ENCODE data around the gene EHMT2.
"Not testable (repeated sequence)": the region's sequence is repeated elsewhere in the genome, so short reads cannot be mapped to it uniquely, and the experiment has no call there.

EHMT2 gene

GRCh38 chr6:31909298-31909697 lies 11.8 kb upstream of the EHMT2 start:
- H3K27ac ChIP-seq (ENCODE audit: low read length) = not testable (repeated sequence)

GRCh38 chr6:31908791-31909190 lies 11.3 kb upstream of the EHMT2 start:
- H3K9ac ChIP-seq (ENCODE audit: low read length) = no peak overlapping the region
- H3K9me3 ChIP-seq (ENCODE audit: control insufficient read depth, low read depth, low read length) = no peaks in the 10 kb centered on the region
- H3K36me3 ChIP-seq (ENCODE audit: control insufficient read depth, low read depth, low read length) = no peaks in the 10 kb centered on the region
- H3K4me1 ChIP-seq (ENCODE audit: control insufficient read depth, low read depth, low read length) = peaks cover 3% of the 10 kb centered on the region
- no peak overlapping the region for H3K27ac ChIP-seq (ENCODE audit: low read length)
- no peaks in the 10 kb centered on the region for H3K27me3 ChIP-seq (ENCODE audit: control insufficient read depth, insufficient read depth, low read length)
- no peak overlapping the region for H3K4me3 ChIP-seq (ENCODE audit: low read length)

More at GRCh38 chr6:31909298-31909697, 11.8 kb upstream of the EHMT2 start:
- H3K27me3 ChIP-seq (ENCODE audit: control insufficient read depth, insufficient read depth, low read length); H3K4me1 ChIP-seq (ENCODE audit: control insufficient read depth, low read depth, low read length); H3K36me3 ChIP-seq (ENCODE audit: control insufficient read depth, low read depth, low read length); H3K9me3 ChIP-seq (ENCODE audit: control insufficient read depth, low read depth, low read length); H3K4me3 ChIP-seq (ENCODE audit: low read length); H3K9ac ChIP-seq (ENCODE audit: low read length): not testable (repeated sequence)

GRCh38 chr6:31908255-31908654 lies 10.8 kb upstream of the EHMT2 start:
- H3K36me3 ChIP-seq (ENCODE audit: control insufficient read depth, low read depth, low read length); H3K4me1 ChIP-seq (ENCODE audit: control insufficient read depth, low read depth, low read length); H3K27me3 ChIP-seq (ENCODE audit: control insufficient read depth, insufficient read depth, low read length); H3K9me3 ChIP-seq (ENCODE audit: control insufficient read depth, low read depth, low read length); H3K4me3 ChIP-seq (ENCODE audit: low read length); H3K27ac ChIP-seq (ENCODE audit: low read length); H3K9ac ChIP-seq (ENCODE audit: low read length): not testable (repeated sequence)

DNA sequence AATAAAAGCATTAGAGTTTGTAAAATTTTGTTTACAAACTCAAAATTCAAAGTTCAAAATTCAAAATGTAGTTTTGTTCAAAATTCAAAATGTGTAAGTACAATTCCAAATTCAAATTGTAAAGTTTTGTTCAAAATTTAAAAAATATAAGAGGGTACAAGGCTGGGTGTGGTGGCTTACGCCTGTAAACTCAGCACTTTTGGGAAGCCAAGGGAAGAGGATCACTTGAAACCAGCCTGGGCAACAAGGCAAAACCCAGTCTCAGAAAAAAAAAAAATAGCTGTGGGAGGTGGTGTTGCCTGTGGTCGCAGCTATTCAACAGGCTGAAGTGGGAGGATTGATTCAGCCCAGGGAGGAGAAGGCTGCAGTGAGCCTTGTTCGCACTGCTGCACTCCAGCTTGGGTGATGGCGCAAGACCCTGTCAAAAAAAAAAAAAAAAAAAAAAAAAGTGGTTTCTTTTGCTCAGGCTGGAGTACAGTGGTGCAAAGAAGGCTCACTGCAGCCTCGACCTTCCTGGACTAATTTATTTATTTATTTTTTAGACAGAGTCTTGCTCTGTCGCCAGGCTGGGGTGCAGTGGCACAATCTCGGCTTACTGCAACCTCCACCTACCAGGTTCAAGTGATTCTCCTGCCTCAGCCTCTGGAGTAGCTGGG lies 9.8 kb upstream of the EHMT2 start:
- H3K9me3 ChIP-seq (ENCODE audit: control insufficient read depth, low read depth, low read length) = no peaks in the 10 kb centered on the region
- H3K36me3 ChIP-seq (ENCODE audit: control insufficient read depth, low read depth, low read length) = no peaks in the 10 kb centered on the region
- H3K4me1 ChIP-seq (ENCODE audit: control insufficient read depth, low read depth, low read length) = peaks cover 3% of the 10 kb centered on the region
- H3K27ac ChIP-seq (ENCODE audit: low read length) = no peak overlapping the region
- no peaks in the 10 kb centered on the region for H3K27me3 ChIP-seq (ENCODE audit: control insufficient read depth, insufficient read depth, low read length)
- no peak overlapping the region for H3K4me3 ChIP-seq (ENCODE audit: low read length)
- no peak overlapping the region for H3K9ac ChIP-seq (ENCODE audit: low read length)

GRCh38 chr6:31906727-31907126 lies 9.2 kb upstream of the EHMT2 start:
- H3K4me3 ChIP-seq (ENCODE audit: low read length); H3K27ac ChIP-seq (ENCODE audit: low read length); H3K9me3 ChIP-seq (ENCODE audit: control insufficient read depth, low read depth, low read length); H3K27me3 ChIP-seq (ENCODE audit: control insufficient read depth, insufficient read depth, low read length); H3K36me3 ChIP-seq (ENCODE audit: control insufficient read depth, low read depth, low read length); H3K4me1 ChIP-seq (ENCODE audit: control insufficient read depth, low read depth, low read length); H3K9ac ChIP-seq (ENCODE audit: low read length): not testable (repeated sequence)

DNA sequence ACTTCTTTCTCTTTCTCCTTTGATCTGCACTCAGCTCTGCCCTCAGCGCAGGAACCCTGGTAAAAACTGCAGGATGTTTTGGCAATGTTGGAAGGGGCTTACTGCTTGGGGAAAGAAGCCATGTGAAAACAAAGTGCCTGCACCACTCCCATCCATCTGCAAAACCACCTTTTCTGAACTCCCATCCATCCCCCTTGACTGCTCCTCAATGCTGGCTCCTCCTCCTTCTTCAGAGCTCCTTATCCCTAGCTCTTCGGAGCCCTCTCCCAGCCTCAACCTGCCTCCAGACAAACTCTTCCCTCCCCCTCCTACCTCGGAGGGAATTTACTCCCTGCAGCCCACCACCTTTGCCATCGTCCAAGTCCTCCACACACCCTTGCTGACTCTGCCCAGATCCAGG lies 8.6 kb upstream of the EHMT2 start:
- Histone ChIP-seq H3K27me3 (ENCODE audit: control insufficient read depth, insufficient read depth, low read length) (no peaks in the 10 kb centered on the region), H3K9me3 (ENCODE audit: control insufficient read depth, low read depth, low read length) (no peaks in the 10 kb centered on the region), H3K9ac (ENCODE audit: low read length) (no peak overlapping the region), H3K4me1 (ENCODE audit: control insufficient read depth, low read depth, low read length) (peaks cover 3% of the 10 kb centered on the region), H3K4me3 (ENCODE audit: low read length) (no peak overlapping the region), H3K36me3 (ENCODE audit: control insufficient read depth, low read depth, low read length) (no peaks in the 10 kb centered on the region), H3K27ac (ENCODE audit: low read length) (no peak overlapping the region)

- H3K4me3 ChIP-seq (ENCODE audit: low read length) = no peak overlapping the region
- no peaks in the 10 kb centered on the region for H3K36me3 ChIP-seq (ENCODE audit: control insufficient read depth, low read depth, low read length)
- H3K9ac ChIP-seq (ENCODE audit: low read length) = no peak overlapping the region
- peaks cover 3% of the 10 kb centered on the region for H3K4me1 ChIP-seq (ENCODE audit: control insufficient read depth, low read depth, low read length)
- no peaks in the 10 kb centered on the region for H3K9me3 ChIP-seq (ENCODE audit: control insufficient read depth, low read depth, low read length)
- H3K27me3 ChIP-seq (ENCODE audit: control insufficient read depth, insufficient read depth, low read length) = no peaks in the 10 kb centered on the region
- no peak overlapping the region for H3K27ac ChIP-seq (ENCODE audit: low read length)
Measured at GRCh38 chr6:31905041-31905440, 7.5 kb upstream of the EHMT2 start.

GRCh38 chr6:31903957-31904356 lies 6.5 kb upstream of the EHMT2 start:
- H3K4me1 ChIP-seq (ENCODE audit: control insufficient read depth, low read depth, low read length) = peaks cover 3% of the 10 kb centered on the region
- no peak overlapping the region for H3K4me3 ChIP-seq (ENCODE audit: low read length)
- no peak overlapping the region for H3K27ac ChIP-seq (ENCODE audit: low read length)
- H3K36me3 ChIP-seq (ENCODE audit: control insufficient read depth, low read depth, low read length) = peaks cover 6% of the 10 kb centered on the region
- no peak overlapping the region for H3K9ac ChIP-seq (ENCODE audit: low read length)
- H3K9me3 ChIP-seq (ENCODE audit: control insufficient read depth, low read depth, low read length) = no peaks in the 10 kb centered on the region
- no peaks in the 10 kb centered on the region for H3K27me3 ChIP-seq (ENCODE audit: control insufficient read depth, insufficient read depth, low read length)

DNA sequence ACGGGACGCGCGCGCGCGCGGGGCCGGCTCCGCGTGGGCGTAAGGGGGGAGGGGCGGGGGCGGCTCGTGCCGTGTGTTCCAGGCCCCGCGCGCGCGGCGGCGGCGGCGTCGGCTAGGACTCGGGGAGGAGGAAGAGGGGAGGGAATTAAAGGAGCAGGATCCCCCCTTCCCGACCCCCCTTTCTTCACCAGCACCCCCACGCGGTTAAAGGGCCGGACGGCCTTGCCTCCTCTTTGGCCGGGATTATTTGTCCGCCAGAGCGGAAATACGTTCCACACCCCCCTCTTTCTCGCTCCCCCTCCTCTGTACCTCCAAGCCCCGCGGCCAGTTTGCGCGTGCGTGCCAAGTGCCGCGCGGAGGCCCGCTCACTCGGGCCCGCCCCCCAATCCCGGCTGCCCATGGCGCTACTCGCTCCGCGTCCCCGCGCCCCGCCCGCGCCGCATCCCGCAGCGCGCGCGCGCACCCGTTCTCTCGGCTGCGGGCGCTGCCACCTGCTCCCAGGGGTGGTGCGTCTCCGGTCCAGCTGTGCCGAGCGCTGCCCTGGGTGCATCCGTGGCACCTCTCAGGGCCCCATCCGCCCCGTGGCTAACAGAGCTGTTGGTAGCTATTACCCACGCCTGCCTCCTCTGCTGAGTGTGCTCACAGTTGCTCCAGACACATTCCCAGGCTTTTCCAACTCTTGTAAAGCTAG lies 4.6 kb upstream of the EHMT2 start, which contains the start of gene ZBTB12:
TSS of gene ZBTB12 (minus strand) at position 134 of the 691 bp plus-strand sequence. CDS start 781 bp downstream, outside the sequence.
- Histone ChIP-seq H3K27me3 (ENCODE audit: control insufficient read depth, insufficient read depth, low read length) (no peaks in the 10 kb centered on the region), H3K4me1 (ENCODE audit: control insufficient read depth, low read depth, low read length) (peaks cover 3% of the 10 kb centered on the region), H3K4me3 (ENCODE audit: low read length) (peak within 1 kb of the TSS; percentile 63), H3K9me3 (ENCODE audit: control insufficient read depth, low read depth, low read length) (no peaks in the 10 kb centered on the region), H3K9ac (ENCODE audit: low read length) (peak within 1 kb of the TSS; percentile 36), H3K36me3 (ENCODE audit: control insufficient read depth, low read depth, low read length) (peaks cover 6% of the 10 kb centered on the region), H3K27ac (ENCODE audit: low read length) (no peak within 1 kb of the TSS)

GRCh38 chr6:31901415-31901952 lies 4.0 kb upstream of the EHMT2 start:
- peaks cover 3% of the 10 kb centered on the region for H3K4me1 ChIP-seq (ENCODE audit: control insufficient read depth, low read depth, low read length)
- peak overlapping the region; percentile 63 for H3K4me3 ChIP-seq (ENCODE audit: low read length)
- H3K36me3 ChIP-seq (ENCODE audit: control insufficient read depth, low read depth, low read length) = peaks cover 8% of the 10 kb centered on the region
- H3K27ac ChIP-seq (ENCODE audit: low read length) = no peak overlapping the region
- H3K9ac ChIP-seq (ENCODE audit: low read length) = peak overlapping the region; percentile 36
- no peaks in the 10 kb centered on the region for H3K9me3 ChIP-seq (ENCODE audit: control insufficient read depth, low read depth, low read length)
- no peaks in the 10 kb centered on the region for H3K27me3 ChIP-seq (ENCODE audit: control insufficient read depth, insufficient read depth, low read length)

GRCh38 chr6:31900917-31901414 lies 3.5 kb upstream of the EHMT2 start:
- Histone ChIP-seq H3K9me3 (ENCODE audit: control insufficient read depth, low read depth, low read length) (no peaks in the 10 kb centered on the region), H3K27ac (ENCODE audit: low read length) (no peak overlapping the region), H3K36me3 (ENCODE audit: control insufficient read depth, low read depth, low read length) (peaks cover 13% of the 10 kb centered on the region), H3K4me1 (ENCODE audit: control insufficient read depth, low read depth, low read length) (peaks cover 2% of the 10 kb centered on the region), H3K4me3 (ENCODE audit: low read length) (peak overlapping the region; percentile 63), H3K9ac (ENCODE audit: low read length) (peak overlapping the region; percentile 36), H3K27me3 (ENCODE audit: control insufficient read depth, insufficient read depth, low read length) (no peaks in the 10 kb centered on the region)

Measured in iPS-18a (cell line).